ENCODE measurements around the gene GRK5.
"Not testable (repeated sequence)": the region's sequence is repeated elsewhere in the genome, so short reads cannot be mapped to it uniquely, and the experiment has no call there.

The GRK5 gene

GRCh38 chr10:119233821-119234220, 26.4 kb downstream of the GRK5 start:
- peaks cover 42% of the 10 kb centered on the region for H3K4me1 Mint-ChIP-seq
- no peak overlapping the region for H3K4me3 Mint-ChIP-seq
- ATAC-seq (replicated peaks; ENCODE audit: extremely low read depth, poor library complexity, severe bottlenecking) (no peak), DNase-seq (ENCODE audit: low spot score in 2 of 2) (no peak)
- no peak overlapping the region for H3K27ac Mint-ChIP-seq (ENCODE audit: low read depth)
- H3K9me3 Mint-ChIP-seq = no peaks in the 10 kb centered on the region
- H3K27me3 Mint-ChIP-seq = no peaks in the 10 kb centered on the region
- H3K36me3 Mint-ChIP-seq (ENCODE audit: insufficient read depth) = peaks cover 2% of the 10 kb centered on the region

DNA sequence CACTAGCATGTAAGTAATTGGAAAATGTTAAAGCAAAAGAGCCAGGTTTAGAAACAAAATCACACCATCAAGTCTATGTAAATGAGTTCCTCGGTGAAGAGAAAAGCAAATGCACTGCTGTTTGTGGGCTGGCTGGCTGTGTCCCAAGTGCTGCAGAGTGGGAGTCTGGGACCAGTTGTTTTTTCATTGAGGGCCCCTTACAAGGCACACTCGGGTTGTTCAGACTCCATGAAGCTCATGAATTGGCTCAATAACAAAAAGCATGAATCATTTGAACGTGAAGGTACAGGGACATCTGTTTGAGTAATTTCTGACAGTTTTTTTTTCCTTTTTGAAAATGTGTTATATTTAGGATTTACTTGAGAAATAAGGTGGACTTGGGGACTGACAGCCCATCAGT, 28.0 kb downstream of the GRK5 start:
- H3K27ac Mint-ChIP-seq (ENCODE audit: low read depth) = peak overlapping the region; percentile 38
- peaks cover 2% of the 10 kb centered on the region for H3K36me3 Mint-ChIP-seq (ENCODE audit: insufficient read depth)
- peaks cover 34% of the 10 kb centered on the region for H3K4me1 Mint-ChIP-seq
- DNase-seq (ENCODE audit: low spot score in 2 of 2) = no peak
- no peak overlapping the region for H3K4me3 Mint-ChIP-seq
- H3K27me3 Mint-ChIP-seq = no peaks in the 10 kb centered on the region
- no peaks in the 10 kb centered on the region for H3K9me3 Mint-ChIP-seq
- ATAC-seq (replicated peaks; ENCODE audit: extremely low read depth, poor library complexity, severe bottlenecking) = no peak

DNA sequence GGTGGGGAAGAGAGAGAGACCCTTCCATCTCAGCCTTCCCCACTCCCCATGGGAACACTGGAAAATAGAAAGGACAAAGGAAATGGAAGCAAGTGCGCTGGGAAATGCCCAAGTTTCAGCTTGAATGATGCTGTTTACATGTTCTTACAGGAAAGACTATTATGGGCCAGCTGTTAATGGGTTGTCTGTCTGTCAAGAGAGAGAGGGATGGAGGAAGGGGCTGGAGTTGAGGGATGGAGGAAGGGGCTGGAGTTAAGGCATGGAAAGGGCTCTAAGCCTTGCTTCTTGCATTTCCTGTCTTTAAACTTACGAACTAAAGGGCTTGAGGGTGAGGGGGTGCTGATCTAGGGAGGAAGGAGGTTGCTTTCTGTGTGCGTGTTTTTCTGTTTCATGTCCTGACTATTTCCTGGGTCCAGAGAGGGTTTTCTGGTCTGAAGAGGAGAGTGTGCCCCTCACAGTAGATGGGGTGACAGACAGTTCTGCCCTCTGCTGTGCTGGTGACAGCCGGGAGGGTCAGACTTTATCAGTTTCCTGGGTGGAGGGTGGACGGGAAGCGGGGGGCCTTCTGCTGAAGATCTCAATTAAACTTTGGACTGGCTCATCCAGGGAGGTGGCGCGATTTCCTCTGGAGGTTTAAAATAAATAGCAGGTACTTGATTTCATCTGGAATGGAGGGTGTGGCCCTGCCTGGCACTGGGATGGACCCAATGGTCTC, 30.5 kb downstream of the GRK5 start:
- Mint-ChIP-seq H3K27me3 (no peaks in the 10 kb centered on the region), H3K4me3 (no peak overlapping the region), H3K27ac (ENCODE audit: low read depth) (peak overlapping the region; percentile 24), H3K9me3 (no peaks in the 10 kb centered on the region), H3K4me1 (peaks cover 33% of the 10 kb centered on the region), H3K36me3 (ENCODE audit: insufficient read depth) (no peaks in the 10 kb centered on the region)
- DNase-seq (ENCODE audit: low spot score in 2 of 2) (no peak), ATAC-seq (replicated peaks; ENCODE audit: extremely low read depth, poor library complexity, severe bottlenecking) (no peak)

DNA sequence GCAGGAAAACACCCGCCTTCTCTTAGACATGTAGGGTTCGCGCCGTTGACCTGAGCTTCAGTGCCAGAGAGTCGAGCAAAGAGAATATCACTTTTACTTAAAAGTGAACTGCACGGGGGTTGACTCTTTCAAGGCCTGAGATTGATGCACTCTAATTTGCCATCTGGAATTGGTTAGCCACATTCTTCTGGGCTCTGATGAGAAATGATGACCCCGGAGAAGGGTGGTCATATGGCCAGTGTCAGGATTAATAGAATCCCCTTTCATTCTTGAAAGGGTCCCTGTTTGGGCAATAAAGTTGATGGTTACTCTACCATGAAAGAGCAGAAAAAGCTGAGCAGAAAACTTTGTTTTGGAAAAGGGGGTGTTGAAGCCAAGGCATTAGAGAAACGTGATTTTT, 31.2 kb downstream of the GRK5 start:
- H3K9me3 Mint-ChIP-seq = no peaks in the 10 kb centered on the region
- H3K27ac Mint-ChIP-seq (ENCODE audit: low read depth) = no peak overlapping the region
- H3K4me1 Mint-ChIP-seq = peaks cover 26% of the 10 kb centered on the region
- H3K27me3 Mint-ChIP-seq = no peaks in the 10 kb centered on the region
- no peaks in the 10 kb centered on the region for H3K36me3 Mint-ChIP-seq (ENCODE audit: insufficient read depth)
- ATAC-seq (replicated peaks; ENCODE audit: extremely low read depth, poor library complexity, severe bottlenecking) (no peak), DNase-seq (ENCODE audit: low spot score in 2 of 2) (no peak)
- H3K4me3 Mint-ChIP-seq = no peak overlapping the region

DNA sequence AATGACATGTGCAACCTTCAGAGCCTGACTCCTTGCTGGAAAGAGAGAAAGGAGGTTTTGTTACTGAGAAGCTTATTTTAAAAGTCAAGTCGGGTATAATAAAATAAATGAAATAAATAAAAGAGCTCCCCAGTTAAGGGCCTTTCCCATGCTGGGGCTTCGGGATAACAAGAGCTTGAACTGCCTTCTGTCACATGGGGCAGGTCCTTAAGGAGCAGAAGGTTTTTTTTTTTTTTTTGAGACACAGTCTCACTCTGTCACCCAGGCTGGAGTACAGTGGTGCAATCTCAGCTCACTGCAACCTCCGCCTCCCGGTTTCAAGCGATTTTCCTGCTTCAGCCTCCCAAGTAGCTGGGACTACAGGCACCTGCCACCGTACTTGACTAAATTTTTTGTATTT, 31.6 kb downstream of the GRK5 start:
- DNase-seq (ENCODE audit: low spot score in 2 of 2); H3K4me3 Mint-ChIP-seq; H3K9me3 Mint-ChIP-seq; ATAC-seq (replicated peaks; ENCODE audit: extremely low read depth, poor library complexity, severe bottlenecking); H3K27ac Mint-ChIP-seq (ENCODE audit: low read depth); H3K27me3 Mint-ChIP-seq; H3K36me3 Mint-ChIP-seq (ENCODE audit: insufficient read depth): not testable (repeated sequence)
- H3K4me1 Mint-ChIP-seq = peaks cover 23% of the 10 kb centered on the region

DNA sequence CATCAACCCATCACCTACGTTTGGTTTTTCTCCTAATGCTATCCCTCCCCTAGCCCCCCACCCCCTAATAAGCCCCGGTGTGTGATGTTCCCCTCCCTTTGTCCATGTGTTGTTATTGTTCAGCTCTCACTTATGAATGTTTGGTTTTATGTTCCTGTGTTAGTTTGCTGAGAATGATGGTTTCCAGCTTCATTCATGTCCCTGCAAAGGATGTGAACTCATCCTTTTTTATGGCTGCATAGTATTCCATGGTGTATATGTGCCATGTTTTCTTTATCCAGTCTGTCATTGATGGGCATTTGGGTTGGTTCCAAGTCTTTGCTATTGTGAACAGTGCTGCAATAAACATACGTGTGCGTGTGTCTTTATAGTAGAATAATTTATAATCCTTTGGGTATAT, 32.3 kb downstream of the GRK5 start:
- not testable (repeated sequence) for DNase-seq (ENCODE audit: low spot score in 2 of 2); H3K36me3 Mint-ChIP-seq (ENCODE audit: insufficient read depth); H3K27me3 Mint-ChIP-seq; ATAC-seq (replicated peaks; ENCODE audit: extremely low read depth, poor library complexity, severe bottlenecking); H3K27ac Mint-ChIP-seq (ENCODE audit: low read depth); H3K4me3 Mint-ChIP-seq; H3K9me3 Mint-ChIP-seq
- peaks cover 23% of the 10 kb centered on the region for H3K4me1 Mint-ChIP-seq

DNA sequence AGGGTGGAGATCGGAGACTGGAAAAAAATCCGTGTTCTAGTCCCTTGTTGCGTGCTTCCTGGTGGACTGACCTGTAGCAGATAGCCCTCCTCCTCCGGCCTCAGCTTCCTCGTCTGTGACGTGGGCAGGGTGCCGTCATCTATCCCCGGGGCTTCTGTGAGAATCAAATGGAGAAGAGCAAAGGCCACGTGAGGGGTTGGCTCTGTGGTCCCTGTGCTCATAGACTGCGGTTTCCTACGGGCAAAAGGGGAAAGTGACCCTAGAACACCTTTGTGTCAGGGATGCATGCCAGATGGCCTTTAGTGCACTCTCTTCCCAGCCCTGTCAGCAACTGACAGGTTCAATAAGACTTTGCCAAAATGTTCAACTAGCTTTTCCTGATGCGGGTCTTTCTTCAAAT, 33.7 kb downstream of the GRK5 start:
- Mint-ChIP-seq H3K4me1 (peaks cover 23% of the 10 kb centered on the region), H3K36me3 (ENCODE audit: insufficient read depth) (no peaks in the 10 kb centered on the region), H3K27me3 (no peaks in the 10 kb centered on the region), H3K27ac (ENCODE audit: low read depth) (peak overlapping the region; percentile 29), H3K4me3 (no peak overlapping the region), H3K9me3 (no peaks in the 10 kb centered on the region)
- DNase-seq (ENCODE audit: low spot score in 2 of 2) = no peak
- no peak for ATAC-seq (replicated peaks; ENCODE audit: extremely low read depth, poor library complexity, severe bottlenecking)

DNA sequence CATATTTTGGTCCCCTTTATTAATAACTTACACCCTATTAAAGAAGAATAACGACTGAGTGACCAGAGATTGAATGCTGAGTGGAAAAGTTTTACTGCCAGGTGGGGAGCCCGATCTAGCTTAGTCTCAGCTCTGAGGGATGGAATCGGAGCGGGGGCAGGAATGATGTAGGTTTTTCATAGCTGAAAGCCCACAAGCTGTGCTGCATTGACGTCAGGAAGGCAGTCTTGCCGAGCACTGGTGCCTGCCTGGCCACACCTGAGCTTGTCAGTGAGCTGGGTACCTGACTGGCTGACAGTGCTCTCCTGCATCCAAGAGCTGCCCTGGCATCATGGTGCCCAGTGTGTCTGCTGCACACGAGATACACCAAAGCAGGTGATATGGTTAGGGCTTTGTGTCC, 34.8 kb downstream of the GRK5 start:
- H3K9me3 Mint-ChIP-seq = no peaks in the 10 kb centered on the region
- H3K36me3 Mint-ChIP-seq (ENCODE audit: insufficient read depth) = no peaks in the 10 kb centered on the region
- DNase-seq (ENCODE audit: low spot score in 2 of 2) (no peak), ATAC-seq (replicated peaks; ENCODE audit: extremely low read depth, poor library complexity, severe bottlenecking) (no peak)
- H3K27ac Mint-ChIP-seq (ENCODE audit: low read depth) = no peak overlapping the region
- peaks cover 22% of the 10 kb centered on the region for H3K4me1 Mint-ChIP-seq
- no peaks in the 10 kb centered on the region for H3K27me3 Mint-ChIP-seq
- no peak overlapping the region for H3K4me3 Mint-ChIP-seq

DNA sequence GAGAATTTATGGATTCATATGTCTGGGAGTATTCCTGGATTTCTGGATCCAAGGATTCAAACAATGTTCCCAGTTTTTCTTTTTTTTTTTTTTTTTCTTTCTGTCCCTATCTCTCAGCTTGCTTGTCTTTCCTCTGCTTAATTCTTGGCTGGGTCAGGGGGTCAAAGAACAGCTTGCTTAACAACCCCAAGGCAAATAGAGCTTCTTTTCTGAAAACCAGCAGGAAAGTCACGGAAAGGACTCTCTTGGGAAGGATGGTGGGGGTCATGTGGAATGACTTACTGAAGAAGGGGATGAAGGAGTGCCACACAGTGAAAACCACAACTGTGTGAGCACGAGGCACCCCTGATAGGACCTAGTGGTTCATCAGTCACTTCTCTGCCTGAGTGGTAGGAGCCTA, 36.1 kb downstream of the GRK5 start:
- H3K4me1 Mint-ChIP-seq = peaks cover 8% of the 10 kb centered on the region
- ATAC-seq (replicated peaks; ENCODE audit: extremely low read depth, poor library complexity, severe bottlenecking) (no peak), DNase-seq (ENCODE audit: low spot score in 2 of 2) (no peak)
- no peak overlapping the region for H3K4me3 Mint-ChIP-seq
- no peaks in the 10 kb centered on the region for H3K27me3 Mint-ChIP-seq
- no peaks in the 10 kb centered on the region for H3K9me3 Mint-ChIP-seq
- peaks cover 2% of the 10 kb centered on the region for H3K36me3 Mint-ChIP-seq (ENCODE audit: insufficient read depth)
- H3K27ac Mint-ChIP-seq (ENCODE audit: low read depth) = peak overlapping the region; percentile 46

- H3K4me1 Mint-ChIP-seq = peaks cover 6% of the 10 kb centered on the region
- H3K27ac Mint-ChIP-seq (ENCODE audit: low read depth) = no peak overlapping the region
- no peaks in the 10 kb centered on the region for H3K27me3 Mint-ChIP-seq
- DNase-seq (ENCODE audit: low spot score in 2 of 2) = no peak
- H3K4me3 Mint-ChIP-seq = no peak overlapping the region
- H3K36me3 Mint-ChIP-seq (ENCODE audit: insufficient read depth) = peaks cover 2% of the 10 kb centered on the region
- H3K9me3 Mint-ChIP-seq = no peaks in the 10 kb centered on the region
- ATAC-seq (replicated peaks; ENCODE audit: extremely low read depth, poor library complexity, severe bottlenecking) = no peak
Measured at GRCh38 chr10:119243967-119244366, 36.6 kb downstream of the GRK5 start.

DNA sequence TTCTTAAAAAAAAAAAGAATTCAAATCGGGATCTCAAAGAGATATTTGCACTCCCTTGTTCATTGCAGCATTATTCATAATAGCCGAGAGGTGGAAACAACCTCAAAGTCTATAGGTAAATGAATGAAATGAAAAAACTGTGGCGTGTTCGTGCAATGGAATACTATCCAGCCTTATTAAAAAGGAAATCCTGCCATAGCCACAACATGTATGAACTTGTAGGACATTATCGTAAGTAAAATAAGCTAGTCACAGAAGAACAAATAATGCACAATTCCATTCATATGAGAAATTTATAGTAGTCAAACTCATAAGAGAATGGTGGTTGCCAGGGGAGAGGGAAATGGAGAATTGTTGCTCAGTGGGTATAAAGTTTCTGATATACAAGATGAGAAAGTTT, 37.9 kb downstream of the GRK5 start:
- Mint-ChIP-seq H3K27me3 (no peaks in the 10 kb centered on the region), H3K36me3 (ENCODE audit: insufficient read depth) (peaks cover 2% of the 10 kb centered on the region), H3K4me3 (no peak overlapping the region), H3K4me1 (peaks cover 6% of the 10 kb centered on the region), H3K27ac (ENCODE audit: low read depth) (no peak overlapping the region), H3K9me3 (no peaks in the 10 kb centered on the region)
- DNase-seq (ENCODE audit: low spot score in 2 of 2) (no peak), ATAC-seq (replicated peaks; ENCODE audit: extremely low read depth, poor library complexity, severe bottlenecking) (no peak)

GRCh38 chr10:119246862-119247549, 39.6 kb downstream of the GRK5 start:
- H3K27ac Mint-ChIP-seq (ENCODE audit: low read depth) = no peak overlapping the region
- ATAC-seq (replicated peaks; ENCODE audit: extremely low read depth, poor library complexity, severe bottlenecking) = no peak
- H3K4me3 Mint-ChIP-seq = no peak overlapping the region

DNA sequence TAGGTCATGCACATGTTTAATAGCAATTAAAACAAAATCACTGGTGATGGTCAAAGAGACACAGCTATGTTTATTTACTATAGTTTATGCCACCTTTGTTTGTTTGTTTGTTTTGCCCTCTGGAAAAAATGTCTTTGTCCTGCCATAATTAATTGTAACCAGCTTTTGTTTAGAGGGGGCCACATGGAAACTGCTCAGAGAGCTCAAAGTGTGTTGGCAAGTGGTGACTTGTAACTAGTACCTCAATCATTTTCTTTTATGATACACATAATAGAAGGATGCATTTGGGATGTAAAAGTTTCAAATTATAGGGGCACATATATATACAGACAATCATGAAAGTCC, 40.2 kb downstream of the GRK5 start:
- H3K36me3 Mint-ChIP-seq (ENCODE audit: insufficient read depth) = peaks cover 5% of the 10 kb centered on the region
- no peak overlapping the region for H3K27ac Mint-ChIP-seq (ENCODE audit: low read depth)
- no peaks in the 10 kb centered on the region for H3K9me3 Mint-ChIP-seq
- no peaks in the 10 kb centered on the region for H3K27me3 Mint-ChIP-seq
- no peak for DNase-seq (ENCODE audit: low spot score in 2 of 2)
- ATAC-seq (replicated peaks; ENCODE audit: extremely low read depth, poor library complexity, severe bottlenecking) = no peak
- H3K4me3 Mint-ChIP-seq = no peak overlapping the region
- H3K4me1 Mint-ChIP-seq = no peaks in the 10 kb centered on the region

More at GRCh38 chr10:119246862-119247549, 39.6 kb downstream of the GRK5 start:
- H3K27me3 Mint-ChIP-seq = no peaks in the 10 kb centered on the region
- no peak for DNase-seq (ENCODE audit: low spot score in 2 of 2)
- peaks cover under 1% of the 10 kb centered on the region for H3K4me1 Mint-ChIP-seq
- H3K9me3 Mint-ChIP-seq = no peaks in the 10 kb centered on the region
- H3K36me3 Mint-ChIP-seq (ENCODE audit: insufficient read depth) = peaks cover 4% of the 10 kb centered on the region
